OCI-M2 (cell line): ENCODE results near the gene MAPK11.

Source experiments
- DNase-seq: peaks from one replicate; lab custom pipeline; 2025; ENCODE audit not compliant: unreplicated experiment; lab: John Stamatoyannopoulos, UW

Gene MAPK11

GRCh38 chr22:50308597-50308935 is 38.4 kb upstream of the MAPK11 start:
- no peak for DNase-seq

DNA sequence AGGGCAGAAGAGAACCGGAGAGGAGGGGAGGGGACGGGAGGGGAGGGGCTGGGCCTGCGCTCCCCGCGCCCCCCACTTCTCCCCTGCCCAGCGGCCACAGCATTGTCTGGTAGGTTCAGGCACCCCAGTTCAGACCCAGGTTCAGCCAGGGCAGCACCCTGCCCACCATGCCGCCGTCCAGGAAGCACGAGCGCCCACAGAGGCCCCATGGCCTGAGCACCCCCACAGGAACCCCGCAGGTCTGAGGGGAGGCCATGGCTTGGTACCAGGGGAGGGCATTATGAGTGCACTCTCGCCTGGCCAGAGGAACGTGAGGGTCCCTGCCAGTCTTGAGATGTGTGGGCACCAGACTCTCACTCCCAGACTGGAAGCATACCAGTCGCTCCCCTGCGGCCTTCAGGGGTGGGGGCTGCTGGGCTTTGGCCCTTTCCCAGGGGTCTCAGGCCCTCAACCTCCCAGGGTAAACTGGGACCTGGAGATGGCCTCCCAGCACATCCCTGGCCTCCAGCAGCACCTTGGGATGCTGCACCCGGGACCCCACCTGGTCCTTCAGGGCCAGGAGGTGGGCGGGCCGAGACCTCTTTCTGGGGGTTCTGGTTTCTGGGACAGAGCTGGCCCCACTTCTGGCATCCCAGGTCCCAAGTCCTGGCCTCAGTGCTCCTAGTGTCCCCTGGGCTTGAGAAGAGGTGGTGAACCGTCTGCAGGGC is 37.9 kb upstream of the MAPK11 start:
- no peak for DNase-seq

- no peak for DNase-seq
These were observed 36.9 kb upstream of the MAPK11 start, which contains the start of gene PLXNB2 for GRCh38 chr22:50306753-50307749. Gene PLXNB2 (minus strand): TSS chr22:50307646. CDS start chr22:50290584, 17,062 bp downstream.

GRCh38 chr22:50305923-50306566 is 35.9 kb upstream of the MAPK11 start:
- DNase-seq = no peak

DNA sequence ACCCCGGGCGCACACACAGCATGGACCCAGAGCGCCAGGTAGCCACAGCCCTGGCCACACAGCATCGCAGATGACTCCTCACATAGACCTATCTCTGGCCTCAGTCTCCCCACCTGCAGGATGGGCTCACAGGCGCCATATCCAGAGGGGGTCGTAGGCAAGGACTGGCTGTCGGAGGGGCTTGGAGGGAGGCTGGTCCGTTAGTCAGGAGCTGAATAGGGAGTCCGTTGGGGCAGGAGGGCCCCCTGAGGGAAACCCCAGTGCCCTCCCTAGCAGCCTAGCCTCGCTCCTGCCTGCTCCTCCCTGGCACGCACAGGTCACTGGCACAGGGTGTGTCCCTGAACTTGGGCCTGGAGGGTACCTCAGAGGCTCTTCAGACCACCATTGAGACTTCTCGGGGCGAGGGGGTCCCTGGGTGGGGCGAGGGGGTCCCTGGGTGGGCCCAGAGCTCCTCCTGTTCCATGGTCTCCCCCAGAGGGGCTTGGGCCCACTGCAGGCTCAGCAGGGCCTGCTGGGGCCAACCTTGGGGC is 35.3 kb upstream of the MAPK11 start:
- DNase-seq = no peak

DNA sequence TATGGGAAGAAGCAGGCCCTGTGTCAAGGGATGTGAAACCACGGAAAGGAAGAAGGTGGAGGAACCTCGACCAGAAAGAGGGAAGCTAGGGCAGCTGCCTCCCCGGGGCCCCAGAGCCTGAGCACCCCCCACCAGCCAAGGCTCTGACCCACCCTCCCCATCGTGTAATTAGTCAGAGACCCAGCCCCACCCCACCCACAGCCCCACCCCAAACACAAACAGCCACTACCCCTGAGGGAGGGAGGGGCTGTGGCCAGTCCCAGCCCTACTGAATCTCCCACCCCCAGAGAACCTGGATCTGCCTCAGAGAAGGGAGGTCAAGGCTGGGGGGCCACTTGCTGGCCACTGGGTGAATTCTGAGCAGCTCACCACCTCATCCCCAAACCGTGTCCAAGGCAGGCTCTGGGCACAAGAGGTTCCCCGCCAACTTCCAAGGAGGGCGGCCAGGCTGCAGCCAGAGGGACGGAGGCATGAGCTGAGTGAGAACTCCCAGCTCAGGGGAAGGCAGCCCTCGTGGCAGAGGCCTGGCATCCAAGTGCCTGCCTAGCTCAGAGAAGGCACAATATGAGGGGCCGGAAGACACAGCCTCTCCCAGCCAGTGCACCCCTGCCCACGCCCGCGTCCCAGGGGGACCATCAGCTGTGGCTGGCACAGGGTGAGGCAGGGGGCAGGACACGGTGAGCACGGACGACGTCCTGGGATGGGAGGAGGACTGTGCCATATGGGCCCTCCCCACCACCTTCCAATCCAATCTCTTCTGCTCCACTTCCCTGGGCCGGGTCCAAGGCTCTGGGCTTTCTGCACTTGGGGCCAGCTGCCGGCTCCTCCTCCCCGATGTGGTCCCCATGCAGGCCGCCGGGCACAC is 34.6 kb upstream of the MAPK11 start:
- no peak for DNase-seq

GRCh38 chr22:50303848-50304527 is 33.8 kb upstream of the MAPK11 start:
- no peak for DNase-seq

DNA sequence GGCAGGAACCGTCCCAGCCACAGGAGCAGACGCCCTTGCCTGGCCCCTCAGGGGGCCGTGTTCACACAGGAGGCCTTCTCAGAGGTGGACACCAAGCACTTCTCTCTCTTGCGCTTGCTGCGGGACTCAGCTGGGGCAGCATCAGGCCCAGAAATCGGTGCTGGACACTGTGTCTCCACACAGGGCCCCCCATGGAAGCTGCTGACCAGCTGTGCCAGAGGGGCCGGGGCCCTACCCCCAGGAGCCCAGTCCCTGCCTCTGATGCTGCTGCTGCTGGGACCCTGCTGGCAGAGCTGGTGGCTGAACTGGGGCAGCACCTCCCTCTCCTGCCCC is 33.3 kb upstream of the MAPK11 start:
- no peak for DNase-seq

- no peak for DNase-seq
These were observed 32.4 kb upstream of the MAPK11 start for GRCh38 chr22:50302564-50302963.

- no peak for DNase-seq
These were observed 31.9 kb upstream of the MAPK11 start for GRCh38 chr22:50302041-50302541.

GRCh38 chr22:50301581-50301991 is 31.4 kb upstream of the MAPK11 start:
- no peak for DNase-seq

DNA sequence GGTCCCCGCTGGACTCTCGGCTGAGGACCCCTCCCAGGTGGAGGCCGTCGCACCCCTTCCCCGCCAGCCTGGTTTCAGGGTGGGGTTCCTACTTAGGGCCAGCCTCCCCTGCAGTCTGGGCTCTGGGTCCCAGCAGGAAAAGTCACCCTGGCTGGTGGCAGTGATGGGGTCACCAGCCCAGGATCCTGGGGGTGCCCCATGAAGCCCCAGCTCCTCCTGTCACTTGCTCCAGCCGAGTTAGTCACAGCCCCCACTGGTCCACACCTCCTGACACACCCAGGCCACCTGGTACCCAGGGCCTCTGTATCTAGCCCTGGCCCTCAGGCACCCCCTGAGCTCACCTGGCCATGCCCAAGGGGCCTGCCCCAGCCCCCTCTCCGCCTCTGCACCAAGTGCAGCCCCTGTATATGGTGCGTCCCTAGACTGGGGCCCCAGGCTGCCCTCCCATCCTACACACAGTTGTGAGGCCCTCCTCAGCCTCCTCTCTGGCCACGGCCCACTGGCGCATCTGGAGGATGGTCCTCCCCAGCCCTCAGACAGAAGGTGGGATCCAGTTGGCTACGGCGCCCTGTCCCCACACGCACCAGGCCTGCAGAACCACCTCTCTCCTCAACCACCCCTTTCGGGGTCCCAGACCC is 30.6 kb upstream of the MAPK11 start:
- no peak for DNase-seq

DNA sequence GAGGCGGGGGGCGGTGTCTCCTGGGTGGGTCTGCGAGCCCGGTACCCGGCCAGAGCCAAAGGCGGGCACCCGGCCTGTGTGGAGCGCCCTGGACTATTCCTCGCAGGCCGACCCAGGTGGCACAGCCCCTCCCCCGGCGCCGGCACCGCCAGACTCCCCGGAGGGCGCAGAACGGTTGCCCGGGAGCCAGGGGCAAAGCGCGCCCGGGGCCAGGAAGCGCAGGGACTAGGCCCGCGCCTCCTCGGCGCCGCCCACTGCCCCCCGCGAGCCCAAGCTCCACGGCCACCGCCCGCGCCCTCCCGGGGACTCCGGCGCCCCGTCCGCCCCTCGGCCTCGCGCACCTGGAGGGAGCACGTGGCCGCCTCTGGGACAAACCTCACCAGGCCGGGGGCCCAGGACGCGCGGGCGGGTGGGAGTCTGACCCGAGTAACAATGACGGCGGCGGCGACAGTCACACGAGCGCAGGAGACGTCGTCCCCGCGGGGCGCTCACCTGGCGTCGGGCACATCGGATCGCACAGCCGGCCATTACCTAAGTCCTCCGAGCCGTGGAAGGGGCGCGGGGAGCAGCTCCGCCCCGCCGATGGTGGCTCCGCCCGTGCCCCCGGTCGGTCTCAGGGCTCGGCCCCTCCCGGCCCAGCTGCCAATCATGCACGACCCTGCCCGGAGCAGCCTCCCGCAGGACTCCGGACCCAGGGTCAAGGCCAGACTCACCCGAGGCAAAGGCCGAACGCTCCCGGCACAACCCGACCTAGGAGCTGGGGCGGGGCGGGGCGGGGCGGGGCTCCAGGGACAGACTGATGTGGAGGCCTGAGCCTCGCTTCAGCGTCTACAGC is 29.8 kb upstream of the MAPK11 start:
- no peak for DNase-seq

DNA sequence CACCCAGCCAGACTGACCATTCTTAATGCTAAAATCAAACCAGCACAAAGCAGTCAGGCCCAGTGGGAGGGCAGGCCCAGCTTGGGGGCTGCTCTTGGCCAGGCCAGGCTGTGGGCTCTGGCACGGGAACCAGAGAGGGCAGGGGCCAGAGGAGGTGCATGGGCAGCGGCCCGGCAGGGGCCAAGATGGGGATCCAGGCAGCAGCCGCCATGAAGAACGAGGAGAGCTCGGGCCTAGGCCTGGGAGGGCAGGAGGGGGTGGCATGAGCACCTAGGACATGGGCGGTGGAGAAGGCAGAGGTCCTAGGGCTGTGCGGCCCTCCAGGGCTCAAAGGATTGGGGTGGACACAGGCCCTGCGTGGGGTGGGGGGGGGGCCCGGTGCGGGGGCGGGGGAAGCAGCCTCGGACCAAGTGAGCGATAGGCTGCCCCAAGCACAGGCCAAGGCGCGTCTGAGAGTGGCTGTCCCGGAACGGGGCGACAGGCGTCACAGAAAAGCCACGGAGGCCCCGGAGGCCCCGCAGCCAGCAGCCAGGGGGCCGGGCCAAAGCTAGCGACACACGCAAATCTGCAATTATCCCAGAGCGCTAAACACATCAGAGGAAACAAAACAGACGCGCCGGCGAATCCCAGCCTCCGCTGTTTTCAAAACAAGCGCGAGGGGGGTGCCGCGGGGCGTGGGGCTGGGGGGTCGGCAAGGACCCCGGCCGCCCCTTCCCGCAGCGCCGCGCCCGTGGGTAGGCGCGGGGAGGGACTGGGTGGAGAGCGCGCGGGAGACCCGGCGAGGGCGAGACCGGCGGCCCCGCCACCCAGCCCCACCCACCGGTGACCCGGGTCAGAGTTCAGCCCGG is 29.0 kb upstream of the MAPK11 start:
- no peak for DNase-seq

DNA sequence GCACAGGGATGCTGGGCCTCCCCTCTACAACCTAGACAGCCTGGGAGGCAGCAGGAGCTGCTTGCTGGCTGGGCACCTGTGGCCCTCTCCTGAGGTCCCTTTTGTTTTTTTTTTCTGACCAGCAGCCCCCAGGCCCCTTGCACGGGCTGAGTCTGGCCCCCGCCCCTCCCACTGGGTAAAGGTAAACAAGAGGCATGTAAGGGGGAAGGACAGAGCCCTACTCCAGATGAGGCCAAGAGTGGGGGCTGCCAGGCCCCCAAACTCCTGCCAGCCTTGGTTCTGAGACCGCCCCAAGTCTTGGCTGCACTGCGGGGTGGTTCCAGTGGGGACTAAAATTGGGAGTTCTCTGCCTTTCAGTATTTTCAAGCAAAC is 28.1 kb upstream of the MAPK11 start:
- no peak for DNase-seq

DNA sequence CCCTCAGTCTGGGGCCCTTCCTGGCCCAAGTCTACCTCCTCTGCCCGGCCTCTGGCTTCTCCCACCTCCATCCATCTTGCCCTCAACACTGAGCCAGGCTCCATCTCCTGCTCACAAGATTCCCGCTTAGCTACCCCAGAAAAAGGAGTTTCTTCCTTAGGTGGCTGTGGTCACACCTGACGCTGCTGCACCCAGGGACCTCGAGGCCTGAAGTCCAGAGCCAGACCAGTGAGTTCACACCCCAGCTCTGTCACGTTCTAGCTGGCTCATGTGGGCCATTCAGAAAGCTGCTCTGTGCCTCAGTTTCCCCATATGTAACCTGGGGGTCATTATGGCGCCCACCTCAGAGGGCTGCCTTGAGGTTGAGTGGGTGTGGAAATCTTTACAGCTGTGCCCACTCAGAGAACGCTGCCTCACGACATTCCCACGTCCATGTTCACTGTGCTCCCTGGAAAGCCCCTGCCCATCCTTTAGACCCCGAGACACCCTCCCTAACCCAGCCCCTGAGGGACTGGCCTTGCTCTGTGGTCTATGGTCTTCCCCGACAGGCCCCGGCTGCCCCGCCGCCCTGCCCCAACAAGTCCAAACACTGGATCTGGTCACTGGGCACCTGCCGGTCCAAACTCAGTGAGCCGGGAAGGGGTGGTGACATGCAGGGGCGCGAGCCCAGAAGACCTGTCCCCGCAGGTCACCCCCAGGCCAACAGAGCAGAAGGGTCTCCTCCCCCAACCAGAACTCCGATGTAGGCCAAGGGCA is 27.5 kb upstream of the MAPK11 start:
- no peak for DNase-seq
